Common myeloid progenitor, CD34-positive (primary cell): ENCODE measurements around the gene CISD3.

ENCODE experiments used
- CTCF ChIA-PET: fragments of 350-600 bp; sonication (Branson Sonifier 250); formaldehyde crosslinking; loops from one replicate; lab custom pipeline; 2021; ENCODE audit warnings: antibody characterized with exemption; lab: Charles Lee
- POLR2A ChIA-PET: fragments of 350-600 bp; sonication (Branson Sonifier 250); formaldehyde crosslinking; loops from one replicate; lab custom pipeline; 2021; ENCODE audit warnings: antibody characterized with exemption; lab: Charles Lee
- DNase-seq, 3 donors: peaks; one replicate each; pipeline versions ENCODE4 v3.0.0 to v3.0.0-alpha.2; 2013
- H3K27ac ChIP-seq, 2 experiments: 1 replicate in 1 of 2; 2 replicates in 1 of 2; pipeline ENCODE4 v1.7.0; 2013; ENCODE audit warnings: inconsistent platforms in 2 of 2, low read length in 2 of 2, mild to moderate bottlenecking in 2 of 2, low read depth in 1 of 2, moderate library complexity in 1 of 2; ENCODE audit not compliant: severe bottlenecking in 2 of 2, insufficient read depth in 1 of 2, poor library complexity in 1 of 2
- H3K27me3 ChIP-seq, 5 experiments: replicated peaks in 2 of 5; 1 replicate in 3 of 5; 2 replicates in 2 of 5; pipeline versions ENCODE4 v1.6.1 to v1.7.0; 2013; ENCODE audit warnings: low read length in 4 of 5, mild to moderate bottlenecking in 2 of 5, moderate library complexity in 2 of 5, inconsistent platforms in 1 of 5; ENCODE audit not compliant: insufficient read depth in 5 of 5, control insufficient read depth in 4 of 5
- H3K36me3 ChIP-seq, 4 experiments: 1 replicate in 2 of 4; 2 replicates in 2 of 4; pipeline versions ENCODE4 v1.6.1 to v1.7.0; 2013; ENCODE audit warnings: low read length in 3 of 4, control low read depth in 1 of 4, mild to moderate bottlenecking in 1 of 4; ENCODE audit not compliant: control insufficient read depth in 4 of 4, insufficient read depth in 4 of 4
- H3K4me1 ChIP-seq, 4 experiments: 1 replicate in 3 of 4; 2 replicates in 1 of 4; pipeline versions ENCODE4 v1.6.1 to v1.7.1; 2013; ENCODE audit warnings: low read length in 3 of 4, mild to moderate bottlenecking in 3 of 4, control low read depth in 1 of 4, inconsistent platforms in 1 of 4, moderate library complexity in 1 of 4; ENCODE audit not compliant: control insufficient read depth in 4 of 4, insufficient read depth in 4 of 4; ENCODE audit errors: control extremely low read depth in 1 of 4
- H3K4me3 ChIP-seq, 7 experiments: 1 replicate in 4 of 7; 2 replicates in 3 of 7; pipeline versions ENCODE4 v1.5.1 to v1.7.0; 2013; ENCODE audit warnings: mild to moderate bottlenecking in 7 of 7, low read length in 6 of 7, moderate library complexity in 6 of 7, inconsistent platforms in 2 of 7, low read depth in 2 of 7, control low read depth in 1 of 7; ENCODE audit not compliant: insufficient read depth in 4 of 7, control insufficient read depth in 1 of 7; ENCODE audit errors: extremely low read depth in 1 of 7
- H3K9me3 ChIP-seq, 5 experiments: 1 replicate in 4 of 5; 2 replicates in 1 of 5; pipeline versions ENCODE4 v1.6.1 to v1.7.1; 2013; ENCODE audit warnings: low read length in 4 of 5, mild to moderate bottlenecking in 2 of 5, inconsistent platforms in 1 of 5, low read depth in 1 of 5, moderate library complexity in 1 of 5; ENCODE audit not compliant: control insufficient read depth in 4 of 5, insufficient read depth in 2 of 5; ENCODE audit errors: control extremely low read depth in 1 of 5
- WGBS: methylation state at CpG from one replicate; pipeline ENCODE4 v1.1.5; 2013; ENCODE audit not compliant: insufficient coverage; 5-methylcytosine and 5-hydroxymethylcytosine counted together

Gene CISD3

DNA sequence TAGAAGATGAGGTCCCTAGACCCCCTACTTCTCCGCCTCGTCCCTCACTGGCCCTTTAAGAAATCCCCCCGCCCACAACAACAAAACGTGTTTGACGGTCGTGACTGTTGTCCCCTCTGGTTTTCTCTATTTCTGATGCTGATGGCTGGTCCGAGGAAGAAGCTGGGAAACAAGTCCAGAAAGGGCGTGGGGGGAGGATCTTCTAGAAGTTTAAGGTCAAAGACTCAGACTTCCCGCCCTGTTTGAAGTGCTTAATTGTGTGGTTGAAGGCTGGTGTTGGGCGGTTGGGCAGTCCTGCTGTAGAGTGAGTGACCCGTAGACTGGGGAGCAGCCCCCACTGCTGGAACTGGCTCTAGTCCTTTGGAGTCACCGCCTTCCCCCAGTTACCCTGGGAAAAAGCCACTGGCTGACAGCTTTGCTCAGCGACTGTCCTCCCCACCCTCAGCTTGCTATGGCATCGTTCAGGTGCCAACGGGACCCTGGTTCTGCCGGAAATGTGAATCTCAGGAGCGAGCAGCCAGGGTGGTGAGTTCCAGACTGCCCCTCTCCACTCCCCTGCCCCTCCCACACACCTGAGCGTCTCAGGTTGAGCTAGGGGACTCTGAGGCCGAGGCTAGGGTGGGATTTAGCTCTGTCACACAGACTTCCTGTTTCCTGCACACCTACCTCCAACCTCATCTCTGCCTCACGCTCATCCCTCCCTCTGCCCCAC is 23.5 kb upstream of the CISD3 start:
- Histone ChIP-seq H3K36me3 (peaks cover 0 to 31% (median 23%) of the 10 kb centered on the region in 4 experiments), H3K4me1 (peaks cover 0 to 70% (median 55%) of the 10 kb centered on the region in 4 experiments), H3K9me3 (no peaks in the 10 kb centered on the region), H3K4me3 (peak overlapping the region; percentile 51 to 96 (median 86)), H3K27me3 (no peaks in the 10 kb centered on the region), H3K27ac (no peak overlapping the region)
- ChIA-PET POLR2A (interaction anchor here (1.5 kb wide), 1 partner anchor 17 kb away, joined by 7 read pairs; no protein-coding TSS in a partner anchor), CTCF (interaction anchor here (0.6 to 4.3 kb wide), 5 partner anchors 17 to 41 kb away, joined by 3 to 18 read pairs (median 5); no protein-coding TSS in a partner anchor)
- 56% methylated on average over 7 of the region's 20 CpGs for WGBS
- no peak for DNase-seq

- 94% methylated on average over 18 of the region's 21 CpGs for WGBS
- peaks cover 0 to 41% (median 30%) of the 10 kb centered on the region in 4 experiments for H3K36me3 ChIP-seq
- no peaks in the 10 kb centered on the region for H3K27me3 ChIP-seq
- ChIA-PET CTCF (interaction anchor here (0.9 to 4.3 kb wide), 3 partner anchors 16 to 24 kb away, joined by 3 to 25 read pairs (median 18); no protein-coding TSS in a partner anchor), POLR2A (no interaction called here)
- peaks cover 0 to 70% (median 57%) of the 10 kb centered on the region in 4 experiments for H3K4me1 ChIP-seq
- no peak overlapping the region for H3K27ac ChIP-seq
- H3K4me3 ChIP-seq: no peak overlapping the region
- no peak for DNase-seq
- no peaks in the 10 kb centered on the region for H3K9me3 ChIP-seq
Measured at GRCh38 chr17:38707678-38708351, 22.3 kb upstream of the CISD3 start.

DNA sequence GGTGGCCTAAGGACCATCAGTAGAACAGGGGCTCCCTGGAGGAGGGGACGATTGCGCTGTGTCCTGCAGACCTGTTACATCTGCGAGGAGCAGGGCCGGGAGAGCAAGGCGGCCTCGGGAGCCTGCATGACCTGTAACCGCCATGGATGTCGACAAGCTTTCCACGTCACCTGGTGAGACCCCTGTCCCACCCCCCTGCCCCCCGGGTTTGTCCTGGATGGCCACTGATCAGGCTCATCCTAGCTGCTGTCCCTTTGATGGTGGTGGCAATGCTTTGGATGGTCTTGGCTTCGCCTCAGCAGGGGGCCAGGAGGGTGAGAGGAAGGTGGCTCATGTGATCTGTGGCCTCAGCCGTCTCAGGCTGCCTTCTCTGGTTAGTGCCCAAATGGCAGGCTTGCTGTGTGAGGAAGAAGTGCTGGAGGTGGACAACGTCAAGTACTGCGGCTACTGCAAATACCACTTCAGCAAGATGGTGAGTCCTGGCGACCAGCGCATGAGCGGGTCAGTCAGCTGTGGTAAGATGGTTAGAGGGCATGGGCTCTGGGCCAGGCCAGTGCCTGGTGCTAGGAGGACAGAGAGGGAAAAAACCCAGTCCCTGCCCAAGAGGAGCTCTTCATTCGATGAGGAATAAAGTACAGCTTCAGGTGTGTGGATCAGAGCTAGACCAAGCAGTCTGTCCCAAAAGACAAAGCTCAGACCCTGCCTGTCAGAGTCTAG is 20.9 kb upstream of the CISD3 start:
- Histone ChIP-seq H3K27ac (no peak overlapping the region), H3K4me1 (peaks cover 0 to 56% (median 46%) of the 10 kb centered on the region in 4 experiments), H3K36me3 (peaks cover 4 to 55% (median 42%) of the 10 kb centered on the region in 4 experiments), H3K4me3 (no peak overlapping the region), H3K27me3 (no peaks in the 10 kb centered on the region), H3K9me3 (no peaks in the 10 kb centered on the region)
- no peak for DNase-seq
- CTCF ChIA-PET: interaction anchor here (0.8 to 4.0 kb wide), 9 partner anchors 12 to 151 kb away, joined by 3 to 25 read pairs (median 5); no protein-coding TSS in a partner anchor
- POLR2A ChIA-PET: no interaction called here
- 96% methylated on average over 17 of the region's 18 CpGs for WGBS

GRCh38 chr17:38709864-38710603 is 20.1 kb upstream of the CISD3 start:
- Histone ChIP-seq H3K27me3 (no peaks in the 10 kb centered on the region), H3K4me1 (peaks cover 0 to 51% (median 44%) of the 10 kb centered on the region in 4 experiments), H3K9me3 (no peaks in the 10 kb centered on the region), H3K4me3 (no peak overlapping the region), H3K36me3 (peaks cover 4 to 58% (median 45%) of the 10 kb centered on the region in 4 experiments), H3K27ac (no peak overlapping the region)
- ChIA-PET CTCF (interaction anchor here (0.7 to 4.0 kb wide), 13 partner anchors 10 to 152 kb away, joined by 3 to 25 read pairs (median 3); no protein-coding TSS in a partner anchor), POLR2A (interaction anchor here (1.2 to 1.6 kb wide), 2 partner anchors 10 to 12 kb away, joined by 3 read pairs; no protein-coding TSS in a partner anchor)
- 96% methylated on average over 11 of the region's 13 CpGs for whole genome bisulfite sequencing
- no peak for DNase-seq

DNA sequence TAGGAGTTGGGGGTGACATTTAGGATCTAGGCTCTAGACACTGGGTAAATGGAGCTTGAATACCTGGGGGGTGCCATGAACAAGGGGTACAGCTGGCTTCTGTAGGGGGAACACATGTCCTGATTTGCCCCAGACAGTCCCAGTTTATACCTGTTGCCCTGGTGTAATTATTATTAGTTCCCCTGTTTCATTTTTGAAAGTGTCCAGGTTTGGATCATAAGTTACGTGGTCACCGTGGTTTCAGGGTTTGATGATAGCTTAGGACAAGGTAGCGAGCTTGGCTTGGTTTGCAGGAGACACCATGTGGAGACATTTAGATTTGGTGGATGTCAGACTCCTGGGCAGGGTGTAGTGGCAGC is 19.6 kb upstream of the CISD3 start:
- Histone ChIP-seq H3K4me1 (peaks cover 0 to 51% (median 44%) of the 10 kb centered on the region in 4 experiments), H3K27me3 (no peaks in the 10 kb centered on the region), H3K4me3 (no peak overlapping the region), H3K9me3 (no peaks in the 10 kb centered on the region), H3K27ac (no peak overlapping the region), H3K36me3 (peaks cover 4 to 63% (median 49%) of the 10 kb centered on the region in 4 experiments)
- WGBS: 95% methylated on average over 3 of the region's 3 CpGs
- ChIA-PET POLR2A (interaction anchor here (1.2 to 1.6 kb wide), 2 partner anchors 10 to 12 kb away, joined by 3 read pairs; no protein-coding TSS in a partner anchor), CTCF (interaction anchor here (0.7 to 4.0 kb wide), 13 partner anchors 11 to 153 kb away, joined by 3 to 25 read pairs (median 3); no protein-coding TSS in a partner anchor)
- peak in 1 of 3 donors; percentile 20 for DNase-seq

GRCh38 chr17:38710985-38711384 is 19.2 kb upstream of the CISD3 start:
- no peaks in the 10 kb centered on the region for H3K9me3 ChIP-seq
- no peak for DNase-seq
- WGBS: 80% methylated on average over 4 of the region's 5 CpGs
- peaks cover 4 to 67% (median 53%) of the 10 kb centered on the region in 4 experiments for H3K36me3 ChIP-seq
- ChIA-PET CTCF (interaction anchor here (0.7 to 4.0 kb wide), 9 partner anchors 11 to 153 kb away, joined by 3 to 25 read pairs (median 3); no protein-coding TSS in a partner anchor), POLR2A (interaction anchor here (1.2 to 1.6 kb wide), 2 partner anchors 9 to 11 kb away, joined by 3 read pairs; no protein-coding TSS in a partner anchor)
- H3K4me3 ChIP-seq: no peak overlapping the region
- H3K27ac ChIP-seq: no peak overlapping the region
- H3K4me1 ChIP-seq: peaks cover 0 to 49% (median 41%) of the 10 kb centered on the region in 4 experiments
- no peaks in the 10 kb centered on the region for H3K27me3 ChIP-seq
